Sciatic nerve (tissue), 2 donors: ENCODE data around the gene POLDIP3. TPM values are rescaled to one million over a fixed set of nuclear protein-coding genes. Genes with fewer than 3 reads are reported as not detected.
"Not testable (repeated sequence)": the region's sequence is repeated elsewhere in the genome, so short reads cannot be mapped to it uniquely, and the experiment has no call there.

Experiments used
- ATAC-seq: fragments of 200-7000 bp; cut with Tn5 transposase; one replicate; pipeline ENCODE4 v1.9.1; 2020; ENCODE audit warnings: mild to moderate bottlenecking, moderate library complexity
- DNase-seq: peaks from one replicate; pipeline ENCODE4 v3.0.0-alpha.2; 2020; ENCODE audit warnings: low spot score
- intact Hi-C: fragments of 100-400 bp; cut with DNase I; formaldehyde crosslinking; loops from one replicate; pipeline ENCODE4 v1.14.2; 2022
- total RNA-seq: library from RNA; stranded (reverse); fragmentation: NEBNext Ultra II Directional; extraction: Animal tissue kit (Norgen Biotek cat#: 25700); gene quantifications from one replicate; pipeline ENCODE4 v1.2.1, GENCODE V29; 2021
- donor health status: DM: no; HTN: no; CAD: no.
- donor health status: DM: no; HTN: no; CAD: no.

Gene POLDIP3
- total RNA-seq, 1 donor from 2014 or later = 81.5 TPM

DNA sequence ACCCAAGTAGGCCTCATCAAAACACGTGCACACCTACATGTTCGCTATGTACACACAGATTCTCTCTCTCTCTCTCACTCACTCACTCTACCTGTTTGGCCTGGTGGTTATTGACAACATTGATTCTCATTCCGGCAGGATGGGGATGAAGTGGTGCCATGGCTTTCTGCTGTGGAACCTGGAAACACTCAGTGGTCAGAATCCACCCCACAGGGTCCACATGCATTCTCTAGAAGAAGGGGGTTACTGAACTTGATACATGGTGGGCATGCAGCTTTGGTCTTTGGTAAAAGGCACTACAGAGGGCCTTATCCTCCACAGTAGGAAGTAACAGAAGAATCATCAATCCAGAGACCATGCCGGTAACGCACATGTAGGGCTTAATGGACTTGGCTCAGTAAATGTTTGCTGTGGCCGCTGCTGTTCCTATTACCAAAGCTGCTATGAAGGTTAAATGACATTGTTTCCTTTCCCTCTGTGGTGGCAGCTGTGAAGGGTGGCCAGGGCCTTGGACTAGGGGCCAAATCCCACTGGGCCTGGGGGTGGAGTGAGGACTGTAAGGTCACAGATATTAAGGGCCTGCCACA is 12.7 kb downstream of the POLDIP3 start:
- DNase-seq (no peak), ATAC-seq (no peak)
- intact Hi-C loops = loop anchor here (1.0 kb wide), 1 partner anchor 9 kb away; no protein-coding TSS in a partner anchor

DNA sequence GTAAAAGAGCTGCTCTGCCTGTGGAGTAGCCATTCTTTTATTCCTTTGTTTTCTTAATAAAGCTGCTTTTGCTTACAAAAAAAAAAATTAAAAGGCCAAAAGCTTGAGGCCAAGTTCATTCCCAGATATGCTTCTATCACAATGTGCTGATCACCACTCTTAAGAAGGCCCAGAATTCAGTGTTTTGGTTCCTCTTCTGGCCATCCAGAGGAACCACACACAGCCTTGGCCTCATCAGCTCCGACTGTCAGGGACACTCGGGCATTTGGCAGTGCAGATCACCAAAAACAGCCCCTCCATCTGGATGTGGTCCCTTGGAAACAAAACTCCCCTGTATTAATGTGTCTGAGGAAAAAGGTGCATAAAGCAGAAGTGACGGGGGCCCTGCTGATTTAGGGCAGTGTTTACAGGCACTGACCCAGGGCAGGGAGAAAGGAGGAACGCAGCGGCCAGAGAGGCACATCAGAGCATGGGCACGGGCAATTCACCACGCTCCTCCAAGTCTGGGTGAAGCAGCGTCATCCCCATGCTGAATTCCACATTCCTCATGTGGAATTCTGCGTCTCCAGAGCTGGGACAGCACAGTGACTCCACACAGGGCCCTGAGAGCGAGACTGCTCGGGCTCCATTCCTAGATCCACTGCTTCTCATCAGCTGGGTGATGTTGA is 17.7 kb downstream of the POLDIP3 start:
- DNase-seq (no peak), ATAC-seq (peak; percentile 54)
- intact Hi-C loops = no loop called here

DNA sequence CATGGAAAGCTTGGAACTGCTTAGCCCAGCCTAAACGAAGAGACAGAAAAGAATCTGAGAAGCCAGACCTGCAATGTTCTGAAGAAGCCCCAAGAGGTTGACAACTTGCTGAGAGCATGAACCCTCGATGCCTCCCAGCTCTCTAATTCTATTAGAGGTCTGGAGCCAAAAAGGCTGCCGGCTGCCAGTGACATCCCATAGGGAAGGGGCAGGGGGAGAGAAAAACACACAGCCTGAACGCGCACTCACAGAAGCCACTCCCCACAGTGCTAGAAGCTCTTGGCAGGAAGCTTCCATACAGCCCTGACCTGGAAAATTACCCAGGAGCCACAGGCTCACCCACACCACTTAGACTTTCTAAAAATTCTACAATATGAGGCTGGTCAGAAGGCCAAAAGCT is 18.3 kb downstream of the POLDIP3 start:
- DNase-seq (no peak), ATAC-seq (peak; percentile 92)
- intact Hi-C loops = no loop called here

DNA sequence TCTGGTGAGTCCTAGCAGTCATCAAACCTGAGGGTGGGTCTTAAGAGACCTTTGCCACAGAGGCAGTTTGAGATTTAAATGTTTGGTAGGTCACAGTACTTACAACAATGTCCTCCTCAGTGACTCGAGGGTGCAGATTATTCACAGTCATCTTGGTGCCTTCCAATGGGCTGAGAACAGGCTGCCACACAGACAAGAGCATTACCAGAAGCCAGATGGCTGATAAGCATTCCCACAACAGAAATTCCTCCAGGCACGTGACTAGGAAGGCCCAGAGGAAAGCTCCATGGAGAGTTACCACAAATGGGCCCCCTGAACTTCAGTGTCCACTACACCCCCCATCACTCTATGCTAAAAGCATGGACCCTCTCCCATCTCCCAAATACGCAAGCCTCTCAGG is 19.2 kb downstream of the POLDIP3 start:
- ATAC-seq (no peak), DNase-seq (no peak)
- intact Hi-C loops = no loop called here

DNA sequence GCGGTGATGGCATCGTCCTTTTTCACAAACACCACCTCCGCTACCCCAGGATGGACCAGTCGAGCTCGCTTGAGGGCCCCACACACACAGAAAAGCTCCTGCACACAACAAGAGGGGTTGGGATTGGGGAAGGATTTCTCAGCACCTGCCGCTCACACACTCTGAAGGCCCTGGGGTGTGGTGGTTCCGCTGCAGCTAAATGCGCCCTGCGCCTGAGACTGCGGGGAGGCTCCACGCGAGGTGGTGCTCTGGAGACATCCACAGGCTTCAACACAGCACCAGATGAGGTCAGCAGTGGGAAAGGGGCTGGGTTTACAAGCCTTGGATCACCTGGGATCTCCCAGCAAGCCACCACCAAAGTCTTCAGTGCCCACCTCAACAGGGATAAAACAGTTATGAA is 22.7 kb downstream of the POLDIP3 start:
- ATAC-seq = no peak
- no peak for DNase-seq
- intact Hi-C loops = no loop called here

DNA sequence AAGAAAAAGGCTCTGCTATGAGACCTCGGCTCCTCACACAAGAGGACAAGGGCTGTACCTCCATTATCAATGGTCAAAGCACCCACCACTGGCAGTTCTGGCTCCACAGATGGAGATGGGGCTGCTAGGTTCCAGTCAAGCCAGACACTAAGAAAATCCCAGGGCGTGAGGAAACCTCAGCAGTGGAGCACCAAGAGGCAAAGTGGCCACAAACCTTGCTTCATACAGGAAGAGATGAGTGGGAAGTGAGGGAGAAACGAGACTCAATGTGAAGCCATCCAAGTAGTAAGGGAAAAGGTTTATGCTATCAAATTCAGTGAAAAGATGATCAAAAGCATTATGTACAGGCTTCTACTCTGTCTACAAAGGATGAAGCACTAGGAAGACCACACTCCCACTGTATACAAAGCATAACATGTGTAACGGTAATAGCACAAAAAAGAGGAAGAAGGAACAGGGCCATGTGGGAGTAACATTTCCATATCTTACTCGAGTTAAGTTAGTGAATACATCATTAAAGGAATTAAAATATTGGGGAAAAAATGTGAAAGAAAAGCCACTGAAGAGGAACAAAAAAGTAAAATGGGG is 27.0 kb downstream of the POLDIP3 start:
- ATAC-seq (no peak), DNase-seq (no peak)
- intact Hi-C loops = no loop called here

DNA sequence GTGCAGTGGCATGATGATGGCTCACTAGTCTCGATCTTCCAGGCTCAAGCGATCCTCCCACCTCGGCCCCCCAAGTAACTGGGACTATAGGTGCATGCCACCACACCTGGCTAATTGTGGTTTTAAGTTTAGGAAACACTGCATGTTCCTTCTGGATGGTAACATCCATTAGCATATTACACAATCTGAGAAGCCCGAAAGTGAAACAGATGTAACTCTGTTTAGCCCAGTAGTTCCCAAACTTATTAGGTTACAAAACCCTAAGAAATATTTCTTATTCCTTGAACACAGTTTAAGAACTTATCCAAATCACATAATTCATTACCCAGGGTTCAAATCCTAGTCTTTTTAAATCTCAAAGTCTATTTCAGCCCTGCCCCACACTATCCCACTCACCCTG is 28.3 kb downstream of the POLDIP3 start:
- ATAC-seq (no peak), DNase-seq (no peak)
- intact Hi-C loops = no loop called here

DNA sequence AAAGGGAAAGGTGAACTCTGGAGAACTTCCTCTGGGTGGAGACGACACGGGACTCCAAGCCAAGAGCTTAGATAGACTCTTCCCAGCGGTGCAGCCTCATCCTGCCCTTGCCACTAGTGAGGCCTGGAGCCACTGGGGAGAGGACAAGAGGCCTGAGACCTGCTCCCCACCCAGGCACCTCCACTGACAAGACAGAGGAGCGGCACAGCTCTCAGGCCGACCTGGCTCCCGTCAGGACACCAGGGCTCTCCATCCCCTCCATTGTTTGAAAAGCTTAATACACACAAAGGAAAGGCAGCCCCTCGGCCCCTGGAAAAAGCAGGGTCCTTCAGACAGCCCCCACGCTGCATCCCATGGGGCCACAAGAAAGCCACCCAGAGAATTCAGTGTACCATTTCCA is 29.6 kb downstream of the POLDIP3 start:
- intact Hi-C loops = no loop called here
- ATAC-seq = no peak
- DNase-seq = no peak

DNA sequence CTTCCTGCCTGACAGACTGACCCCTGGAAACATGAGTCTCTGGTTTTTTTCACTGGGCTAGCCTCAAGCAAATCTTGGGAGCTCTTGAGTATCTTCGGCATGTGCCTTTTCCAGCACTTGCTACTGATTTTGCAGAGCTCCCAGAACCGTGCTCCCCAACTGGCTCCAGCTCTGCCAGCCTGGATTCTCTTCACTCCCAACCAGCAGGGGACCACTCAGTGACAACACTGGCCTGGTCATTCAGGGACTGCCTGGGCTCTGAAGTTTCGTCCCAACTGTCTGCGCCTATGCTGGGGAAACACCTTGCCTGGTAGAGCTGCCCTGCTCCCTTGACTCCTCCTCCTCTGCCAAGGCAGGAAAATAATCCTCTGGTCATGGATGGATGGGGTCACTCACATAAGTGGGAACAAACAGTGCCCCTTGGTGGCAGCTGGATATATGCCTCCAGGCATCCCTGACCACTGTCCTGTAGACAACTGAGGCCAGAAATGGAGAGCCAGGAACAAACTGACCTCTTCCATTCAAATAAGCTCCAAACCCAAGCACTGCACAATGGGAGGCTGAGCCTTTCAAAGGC is 30.2 kb downstream of the POLDIP3 start:
- DNase-seq = no peak
- ATAC-seq = no peak
- intact Hi-C loops = no loop called here

DNA sequence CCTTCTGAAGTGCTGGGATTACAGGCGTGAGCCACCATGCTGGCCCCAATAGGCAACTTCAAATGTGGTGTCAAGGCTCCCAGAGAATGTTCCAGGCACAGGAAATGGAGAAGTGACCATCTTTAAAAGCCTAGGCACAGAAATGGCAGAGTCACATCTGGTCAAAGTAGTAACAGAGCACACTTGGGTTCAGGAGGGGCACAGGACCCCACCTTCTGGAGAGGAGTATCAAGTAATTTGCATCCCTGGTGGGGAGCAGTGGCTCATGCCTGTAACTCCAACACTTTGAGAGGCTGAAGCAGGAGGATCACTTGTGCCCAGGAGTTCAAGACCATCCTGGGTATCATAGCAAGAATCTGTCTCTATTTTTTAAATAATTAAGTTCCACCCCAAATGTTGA is 31.7 kb downstream of the POLDIP3 start:
- ATAC-seq (no peak), DNase-seq (no peak)
- intact Hi-C loops = no loop called here

DNA sequence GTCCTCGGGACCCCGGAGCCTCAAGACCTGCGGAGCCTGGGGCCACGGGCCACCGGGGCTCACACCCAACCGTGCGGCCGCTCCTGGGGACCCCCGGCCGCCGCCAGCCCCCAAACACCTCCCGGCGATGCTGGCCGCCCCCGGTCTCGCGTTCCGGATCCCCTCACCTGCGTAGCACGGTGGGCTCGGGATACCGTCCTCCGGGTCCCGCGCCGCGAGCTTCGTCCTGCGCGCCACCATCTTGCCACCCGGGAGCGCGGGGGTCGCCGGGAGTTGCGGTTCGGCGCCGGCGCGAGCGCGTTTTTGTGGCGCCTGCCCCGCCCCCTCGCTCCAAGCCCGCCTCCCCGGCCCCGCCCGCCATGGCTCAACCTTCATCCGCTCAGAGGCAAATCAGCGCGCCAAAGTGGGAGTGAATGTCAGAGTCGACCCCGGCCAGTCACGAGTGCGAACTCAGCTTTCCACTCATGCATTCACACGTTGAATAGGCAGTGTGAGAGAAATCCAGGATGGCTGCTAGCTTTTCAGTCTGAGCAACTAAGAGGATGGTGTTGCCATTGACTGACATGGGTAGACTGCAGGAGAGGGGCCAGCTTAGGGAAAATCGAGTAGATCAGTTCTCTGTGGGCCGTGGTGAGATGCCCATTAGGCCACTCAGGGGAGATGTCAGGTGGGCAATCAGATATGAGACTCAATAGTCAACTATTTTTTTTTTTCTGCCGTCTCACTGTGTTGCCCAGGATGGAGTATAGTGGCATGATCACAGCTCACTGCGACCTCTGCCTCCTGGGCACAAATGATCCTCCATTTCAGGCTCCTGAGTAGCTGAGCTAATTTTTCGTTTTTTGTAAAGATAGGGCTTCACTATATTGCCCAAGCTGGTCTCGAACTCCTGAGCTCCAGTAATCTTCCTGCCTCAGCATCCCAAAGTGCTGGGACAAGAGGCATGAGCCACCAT is 32.6 kb downstream of the POLDIP3 start:
- DNase-seq (peak; percentile 89), ATAC-seq (peak; percentile 90)
- intact Hi-C loops = no loop called here

DNA sequence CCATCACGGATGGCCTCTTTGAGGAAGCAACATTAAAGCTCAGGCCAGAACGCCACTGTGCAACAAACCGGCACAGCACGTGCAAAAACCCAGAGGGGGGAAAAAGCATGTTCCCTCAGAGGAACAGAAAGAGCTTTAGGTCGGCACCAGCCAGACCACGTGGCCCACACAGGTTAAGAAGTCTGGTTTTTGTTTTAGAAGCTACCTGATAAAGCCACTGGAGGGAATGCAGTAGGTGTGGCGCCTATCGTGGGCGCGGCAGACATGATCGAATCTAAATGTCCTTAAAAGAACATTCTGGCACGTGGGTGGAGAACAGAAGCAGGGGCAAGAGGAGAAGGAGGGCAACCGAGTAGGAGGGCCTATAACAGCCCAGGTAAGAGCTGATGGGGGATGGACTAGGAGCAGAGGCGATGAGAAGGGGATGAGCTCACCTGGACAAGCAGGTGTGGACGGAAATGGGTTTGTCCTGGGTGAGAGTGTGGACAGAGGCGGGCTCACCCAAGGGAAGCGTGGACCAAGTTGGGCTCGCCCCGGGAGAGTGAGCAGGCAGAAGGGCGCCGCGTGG is 33.4 kb downstream of the POLDIP3 start:
- DNase-seq, intact Hi-C loops: not testable (repeated sequence)
- ATAC-seq = peak; percentile 2

DNA sequence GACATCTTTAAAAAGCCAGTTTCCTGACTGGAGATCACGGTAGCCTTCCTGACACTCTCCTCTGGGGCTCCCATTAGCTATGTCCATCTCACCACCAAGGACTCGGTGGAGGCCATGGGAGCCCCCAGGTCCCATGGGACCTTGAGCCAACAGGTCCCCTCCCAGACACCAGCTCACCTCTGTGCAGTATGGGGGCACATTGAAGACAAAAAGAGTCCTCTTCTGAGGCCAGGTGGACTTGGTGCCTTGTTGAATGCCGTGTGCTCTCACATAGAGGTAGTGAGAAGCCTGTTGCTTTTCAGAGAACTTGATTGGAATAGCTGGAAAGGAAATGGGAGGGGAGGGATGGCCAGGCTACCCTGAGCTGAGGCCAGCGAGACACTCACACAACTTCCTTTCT is 34.6 kb downstream of the POLDIP3 start:
- DNase-seq, ATAC-seq, intact Hi-C loops: not testable (repeated sequence)

DNA sequence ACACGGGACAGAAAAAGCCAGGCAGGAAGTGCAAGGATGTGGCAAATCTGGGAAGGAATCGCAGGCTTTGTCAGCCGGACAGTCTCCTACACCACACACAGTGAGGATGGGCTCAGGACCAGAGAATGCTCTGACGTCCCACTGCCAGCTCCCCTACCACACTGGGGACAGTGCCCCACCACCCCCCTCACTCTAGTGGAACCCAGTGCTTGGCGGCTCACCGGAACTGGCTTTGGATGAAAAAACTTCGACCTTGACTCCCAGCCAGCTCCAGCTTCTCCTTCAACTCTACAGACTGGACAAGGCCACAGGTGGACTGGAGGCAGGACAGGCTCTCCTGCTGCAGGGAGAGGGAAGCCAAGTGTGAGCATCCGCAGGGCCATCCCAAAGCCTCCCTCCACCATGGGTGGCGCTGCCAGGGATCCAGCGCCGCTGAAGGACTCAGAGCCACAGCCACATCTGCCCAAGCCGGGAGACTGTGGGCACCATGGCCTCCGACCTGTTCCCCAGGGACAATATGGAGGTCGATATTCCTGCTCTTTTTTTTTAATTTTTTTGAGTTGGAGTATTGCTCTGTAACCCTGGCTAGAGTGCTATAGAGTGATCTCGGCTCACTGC is 37.0 kb downstream of the POLDIP3 start:
- no peak for ATAC-seq
- intact Hi-C loops = no loop called here
- no peak for DNase-seq

DNA sequence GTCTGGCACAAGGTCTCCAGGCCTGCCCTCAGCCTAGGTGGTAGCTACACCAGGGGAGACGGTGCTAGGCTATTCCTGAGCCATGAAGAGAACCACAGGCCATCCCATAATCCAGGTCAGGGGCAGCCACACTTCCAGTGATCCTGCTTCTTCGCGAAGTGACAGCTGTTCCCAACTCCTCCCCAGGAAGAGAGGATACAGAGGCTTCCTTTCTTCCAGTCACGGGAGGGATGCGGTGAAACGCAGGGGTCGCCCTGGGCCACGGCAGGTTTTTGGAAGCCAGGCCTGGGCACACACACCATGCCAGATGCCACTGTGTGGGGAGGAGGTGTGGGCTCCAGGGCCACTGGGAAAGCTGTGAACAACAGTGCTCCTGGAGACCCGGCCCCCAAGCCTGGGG is 37.5 kb downstream of the POLDIP3 start:
- DNase-seq, ATAC-seq, intact Hi-C loops: not testable (repeated sequence)

DNA sequence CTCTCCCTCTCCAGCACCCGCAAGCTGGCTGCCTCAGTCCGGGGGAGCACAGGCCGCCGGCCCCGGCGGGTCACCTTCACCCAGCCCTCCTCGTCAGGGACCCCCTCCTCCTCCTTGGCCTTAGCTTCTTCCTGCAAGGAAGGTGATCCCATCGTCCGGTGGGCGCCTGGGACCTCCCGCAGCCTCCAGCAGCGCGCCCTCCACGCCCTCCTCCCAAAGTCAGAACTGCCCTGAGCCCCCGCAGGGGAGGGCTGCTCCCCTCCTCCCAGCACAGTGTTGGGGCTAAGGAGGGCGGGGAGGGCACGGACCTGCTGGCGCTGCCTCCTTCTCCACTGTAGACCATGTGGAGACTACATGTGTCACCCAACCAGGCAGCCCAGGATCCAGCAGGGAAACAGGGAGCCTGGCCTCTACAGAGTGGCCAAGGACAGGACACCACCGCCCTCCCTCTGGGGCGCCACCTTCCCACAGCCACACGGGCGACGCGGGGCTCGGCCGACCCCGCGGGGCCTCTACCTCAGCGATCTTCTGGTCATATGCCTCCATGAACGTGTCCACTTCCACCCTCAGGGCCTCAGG is 38.6 kb downstream of the POLDIP3 start:
- intact Hi-C loops = not testable (repeated sequence)

DNA sequence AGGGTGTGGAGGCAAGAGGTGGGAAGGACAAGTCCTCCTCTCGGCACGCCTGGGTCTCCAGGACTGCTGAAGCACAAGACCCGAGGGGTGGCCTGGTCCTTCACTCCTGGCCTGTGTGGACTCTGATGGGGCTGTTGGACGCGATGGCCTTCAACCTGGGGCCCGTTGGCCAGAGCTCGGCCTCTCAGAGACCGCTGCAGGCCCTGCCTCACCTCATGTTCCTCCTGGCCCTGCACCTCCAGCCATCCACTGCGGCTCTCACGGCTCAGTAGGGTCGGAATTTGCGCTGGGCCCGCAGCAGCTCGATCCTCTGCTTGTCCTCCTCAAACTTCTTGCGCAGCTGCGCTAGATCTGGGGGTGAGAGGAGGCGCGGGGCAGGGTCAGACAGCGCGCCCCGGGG is 40.2 kb downstream of the POLDIP3 start:
- DNase-seq, intact Hi-C loops, ATAC-seq: not testable (repeated sequence)

More for the DNA sequence above, 38.6 kb downstream of the POLDIP3 start:
- not testable (repeated sequence) for ATAC-seq, DNase-seq

DNA sequence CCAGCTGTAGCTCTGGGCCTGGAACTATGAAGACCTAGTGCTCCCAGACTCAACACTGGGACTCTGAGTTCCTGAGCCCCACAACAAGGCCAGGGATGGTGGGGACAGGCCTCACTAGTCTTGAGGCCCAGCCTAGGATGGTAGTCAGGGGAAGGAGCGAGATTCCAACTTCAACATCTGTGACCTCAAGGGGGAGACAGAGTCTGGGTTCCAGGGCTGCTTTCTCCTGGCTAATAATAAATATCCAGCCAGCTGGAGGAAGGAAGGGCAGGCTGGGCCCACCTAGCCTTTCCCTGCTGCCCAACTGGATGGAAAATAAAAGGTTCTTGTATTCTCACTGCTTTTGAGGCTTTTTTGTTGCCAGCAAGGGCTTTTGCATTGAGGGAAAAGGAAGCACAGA is 40.6 kb downstream of the POLDIP3 start:
- peak; percentile 8 for ATAC-seq
- DNase-seq, intact Hi-C loops: not testable (repeated sequence)
